Lung (tissue), 12 donors: ENCODE measurements around the gene CCT6B. TPM values are rescaled to one million over a fixed set of nuclear protein-coding genes. Genes with fewer than 3 reads are reported as not detected.

Experiments used
- ATAC-seq: fragments of 200-7000 bp; cut with Tn5 transposase; one replicate; pipeline ENCODE4 v1.9.1; 2020; ENCODE audit warnings: moderate number of reproducible peaks; ENCODE audit not compliant: insufficient read depth, low FRiP score
- DNase-seq, 3 donors: peaks; one replicate each; pipeline ENCODE4 v3.0.0-alpha.2; 2013 to 2017
- H3K27ac ChIP-seq, 2 donors: one replicate each; pipeline ENCODE4 v1.5.1; 2013; ENCODE audit warnings: mild to moderate bottlenecking in 2 of 2, moderate library complexity in 2 of 2, control low read depth in 1 of 2, inconsistent platforms in 1 of 2, low read depth in 1 of 2, low read length in 1 of 2
- H3K27me3 ChIP-seq, 3 donors: one replicate each; pipeline ENCODE4 v1.5.1; 2013; ENCODE audit warnings: low read length in 2 of 3; ENCODE audit not compliant: control insufficient read depth in 3 of 3, insufficient read depth in 3 of 3
- H3K36me3 ChIP-seq, 4 donors: one replicate each; pipeline ENCODE4 v1.5.1; 2013; ENCODE audit warnings: low read length in 4 of 4, mild to moderate bottlenecking in 1 of 4, moderate library complexity in 1 of 4; ENCODE audit not compliant: control insufficient read depth in 4 of 4, insufficient read depth in 4 of 4
- H3K4me1 ChIP-seq, 5 donors: one replicate each; pipeline ENCODE4 v1.5.1; 2013; ENCODE audit warnings: low read length in 5 of 5, mild to moderate bottlenecking in 2 of 5, moderate library complexity in 1 of 5; ENCODE audit not compliant: control insufficient read depth in 5 of 5, insufficient read depth in 5 of 5
- H3K4me3 ChIP-seq: one replicate; pipeline ENCODE4 v1.5.1; 2013; ENCODE audit warnings: mild to moderate bottlenecking, control low read depth, moderate library complexity
- H3K9ac ChIP-seq, 2 donors: one replicate each; pipeline ENCODE4 v1.5.1; 2013; ENCODE audit warnings: low read length in 2 of 2, control low read depth in 1 of 2; ENCODE audit not compliant: insufficient read depth in 1 of 2
- H3K9me3 ChIP-seq, 4 donors: one replicate each; pipeline ENCODE4 v1.5.1; 2013; ENCODE audit warnings: low read length in 3 of 4, mild to moderate bottlenecking in 1 of 4, moderate library complexity in 1 of 4; ENCODE audit not compliant: control insufficient read depth in 4 of 4, insufficient read depth in 3 of 4
- WGBS, 2 donors: extraction: QIAGEN DNeasy Blood & Tissue Kit; methylation state at CpG; one replicate each; pipeline ENCODE4 v1.1.7; 2013; 5-methylcytosine and 5-hydroxymethylcytosine counted together
- polyA plus RNA-seq, 2 donors: library from polyadenylated mRNA; stranded (reverse); fragments of 200-250 nt; gene quantifications; one replicate each; pipeline ENCODE4 v1.2.1, GENCODE V29; 2013
- total RNA-seq, 2 donors: library from RNA; depleted of rRNA in 1 of 2; stranded (reverse); fragments of >200 nt in 1 of 2; gene quantifications; one replicate each; pipeline ENCODE4 v1.2.1, GENCODE V29; 2014 to 2021
- TF ChIP-seq, protein P1 (sequence below): IDR thresholded peaks from 2 replicates; pipeline ENCODE4 v1.5.1; 2012; ENCODE audit warnings: mild to moderate bottlenecking; ENCODE audit errors: control extremely low read depth, extremely low read depth
- donor health status: control.
- donor health status: control.
- donor health status: Bipolar disorder and iron deficiency.
- donor health status: healthy.
- donor health status: DM: yes; HTN: yes; CAD: no.

Gene CCT6B
- total and polyA plus RNA-seq, 4 donors: 0.95 to 3.6 (median 2.2) TPM

DNA sequence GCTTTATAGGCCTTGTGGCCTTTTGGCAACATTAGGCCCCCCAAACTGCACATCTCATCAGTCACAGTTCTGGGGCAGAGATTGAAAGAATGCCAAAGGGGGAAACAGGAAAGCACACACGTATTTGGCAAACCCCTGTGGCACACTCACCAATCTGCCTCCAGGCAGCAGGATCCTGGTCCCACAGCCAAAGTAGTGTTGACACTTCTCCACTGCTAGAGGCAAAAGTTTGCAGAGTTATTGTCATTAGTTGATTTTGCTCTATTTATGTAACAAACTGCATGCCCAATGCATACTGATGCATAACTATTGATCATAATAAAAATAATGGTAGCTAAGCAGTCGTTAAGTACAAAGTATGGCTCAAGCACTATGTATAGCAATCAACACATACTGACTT, 45.1 kb downstream of the CCT6B start:
- TF ChIP-seq, protein P1, sequence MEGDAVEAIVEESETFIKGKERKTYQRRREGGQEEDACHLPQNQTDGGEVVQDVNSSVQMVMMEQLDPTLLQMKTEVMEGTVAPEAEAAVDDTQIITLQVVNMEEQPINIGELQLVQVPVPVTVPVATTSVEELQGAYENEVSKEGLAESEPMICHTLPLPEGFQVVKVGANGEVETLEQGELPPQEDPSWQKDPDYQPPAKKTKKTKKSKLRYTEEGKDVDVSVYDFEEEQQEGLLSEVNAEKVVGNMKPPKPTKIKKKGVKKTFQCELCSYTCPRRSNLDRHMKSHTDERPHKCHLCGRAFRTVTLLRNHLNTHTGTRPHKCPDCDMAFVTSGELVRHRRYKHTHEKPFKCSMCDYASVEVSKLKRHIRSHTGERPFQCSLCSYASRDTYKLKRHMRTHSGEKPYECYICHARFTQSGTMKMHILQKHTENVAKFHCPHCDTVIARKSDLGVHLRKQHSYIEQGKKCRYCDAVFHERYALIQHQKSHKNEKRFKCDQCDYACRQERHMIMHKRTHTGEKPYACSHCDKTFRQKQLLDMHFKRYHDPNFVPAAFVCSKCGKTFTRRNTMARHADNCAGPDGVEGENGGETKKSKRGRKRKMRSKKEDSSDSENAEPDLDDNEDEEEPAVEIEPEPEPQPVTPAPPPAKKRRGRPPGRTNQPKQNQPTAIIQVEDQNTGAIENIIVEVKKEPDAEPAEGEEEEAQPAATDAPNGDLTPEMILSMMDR: no peak
- H3K4me1 ChIP-seq: no peaks in the 10 kb centered on the region
- H3K27ac ChIP-seq: no peak overlapping the region
- no peaks in the 10 kb centered on the region for H3K27me3 ChIP-seq
- H3K9ac ChIP-seq: no peak overlapping the region
- WGBS, 2 donors: 63 to 69% methylated on average over 2 of the region's 2 CpGs
- DNase-seq (no peak), ATAC-seq (no peak)
- no peaks in the 10 kb centered on the region for H3K36me3 ChIP-seq
- H3K9me3 ChIP-seq: no peaks in the 10 kb centered on the region
- no peak overlapping the region for H3K4me3 ChIP-seq

DNA sequence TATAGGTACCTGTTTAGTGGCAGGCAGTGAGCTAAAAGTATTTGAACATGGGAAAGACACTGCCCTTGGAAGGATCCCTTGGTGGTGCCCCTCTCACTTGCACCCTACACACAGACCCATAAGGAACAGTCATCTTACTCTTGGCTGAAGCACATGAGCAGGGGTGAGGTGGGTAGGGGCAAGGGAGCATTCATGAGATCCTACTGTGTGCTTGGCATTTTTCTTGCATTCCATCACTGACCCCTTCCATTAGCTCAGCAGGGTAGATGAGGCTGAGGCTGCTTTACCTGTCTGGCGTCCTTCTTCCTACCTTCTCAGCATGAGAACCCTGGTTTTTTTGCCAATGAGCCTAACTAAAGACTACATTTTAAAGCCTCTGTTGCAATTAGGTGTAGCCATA, 48.3 kb downstream of the CCT6B start:
- H3K9ac ChIP-seq: no peak overlapping the region
- 77% methylated on average over 1 of the region's 1 CpG for WGBS, 2 donors
- no peaks in the 10 kb centered on the region for H3K27me3 ChIP-seq
- TF ChIP-seq, protein P1: no peak
- DNase-seq: no peak
- H3K36me3 ChIP-seq: no peaks in the 10 kb centered on the region
- H3K27ac ChIP-seq: no peak overlapping the region
- no peaks in the 10 kb centered on the region for H3K9me3 ChIP-seq
- H3K4me1 ChIP-seq: no peaks in the 10 kb centered on the region
- H3K4me3 ChIP-seq: no peak overlapping the region
- ATAC-seq: no peak

DNA sequence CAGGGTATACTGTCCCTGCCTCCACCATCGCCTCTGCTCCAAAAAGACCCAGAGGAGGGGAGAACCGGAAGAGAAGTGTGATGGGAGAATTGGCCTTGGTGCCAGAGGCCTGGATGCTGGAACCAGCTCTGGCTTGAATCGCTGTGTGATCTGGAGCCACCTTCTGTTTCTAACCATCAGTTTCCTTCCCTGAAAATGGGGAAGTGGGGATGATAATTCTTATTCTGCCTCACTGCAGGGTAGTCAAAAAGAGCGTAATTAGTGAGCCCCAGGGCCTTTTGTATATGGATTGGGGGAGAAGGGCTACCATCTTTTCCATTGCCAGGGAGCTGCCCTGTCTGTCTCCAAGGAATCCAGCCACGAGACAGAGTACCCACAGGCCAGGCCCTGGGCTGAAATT, 52.2 kb downstream of the CCT6B start:
- TF ChIP-seq, protein P1: no peak
- ATAC-seq: no peak
- H3K27ac ChIP-seq: no peak overlapping the region

DNA sequence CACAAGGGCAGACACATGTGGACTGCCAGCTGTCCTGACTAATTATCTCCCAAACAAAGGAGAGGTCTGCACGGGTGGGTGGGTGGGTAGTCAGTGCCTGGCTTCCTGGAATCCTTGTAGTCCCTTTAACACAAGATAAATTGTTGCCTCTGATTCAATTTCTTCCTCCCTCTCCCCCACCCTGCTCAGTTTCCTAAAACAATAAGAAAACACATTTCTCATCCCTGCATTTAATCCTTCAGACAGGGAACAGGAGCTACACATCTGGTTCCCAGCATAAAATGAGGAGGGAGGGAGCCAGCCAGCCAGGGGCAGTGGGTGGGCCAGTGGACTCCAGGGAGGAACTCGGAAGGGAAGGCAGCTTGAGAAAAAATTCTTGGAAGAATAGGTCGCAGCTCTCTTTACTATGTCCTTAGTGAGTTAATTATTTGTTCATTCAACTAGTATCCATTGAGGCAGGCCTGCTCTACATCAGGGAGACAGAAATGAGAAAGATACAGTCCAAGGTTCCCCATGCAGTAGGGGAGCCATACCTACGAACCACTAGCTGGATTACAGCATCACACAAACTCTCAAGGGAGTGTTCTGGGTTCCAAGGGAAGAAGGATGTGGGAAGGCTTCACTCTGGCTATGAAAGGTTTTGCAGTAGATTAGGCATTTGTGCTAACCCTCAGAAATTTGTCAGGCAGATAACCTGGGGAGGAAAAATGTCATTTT, 58.3 kb downstream of the CCT6B start:
- H3K4me3 ChIP-seq: no peak overlapping the region
- peaks cover 0 to 8% (median 0%) of the 10 kb centered on the region in 3 donors for H3K27me3 ChIP-seq
- no peak overlapping the region for H3K9ac ChIP-seq
- ATAC-seq (no peak), DNase-seq (no peak)
- TF ChIP-seq, protein P1: no peak
- no peaks in the 10 kb centered on the region for H3K9me3 ChIP-seq
- H3K36me3 ChIP-seq: no peaks in the 10 kb centered on the region
- 38 to 51% methylated on average over 4 of the region's 4 CpGs for WGBS, 2 donors
- no peaks in the 10 kb centered on the region for H3K4me1 ChIP-seq
- H3K27ac ChIP-seq: no peak overlapping the region

More for the DNA sequence above, 52.2 kb downstream of the CCT6B start:
- no peaks in the 10 kb centered on the region for H3K4me1 ChIP-seq
- no peaks in the 10 kb centered on the region for H3K9me3 ChIP-seq
- no peaks in the 10 kb centered on the region for H3K36me3 ChIP-seq
- no peak overlapping the region for H3K4me3 ChIP-seq
- no peak overlapping the region for H3K9ac ChIP-seq
- peaks cover 0 to 4% (median 0%) of the 10 kb centered on the region in 3 donors for H3K27me3 ChIP-seq
- WGBS, 2 donors: 55 to 64% methylated on average over 5 of the region's 5 CpGs
- no peak for DNase-seq
